H1 (cell line): ENCODE data around the gene RFFL. TPM values are rescaled to one million over a fixed set of nuclear protein-coding genes. Genes with fewer than 3 reads are reported as not detected.
"Not testable (repeated sequence)": the region's sequence is repeated elsewhere in the genome, so short reads cannot be mapped to it uniquely, and the experiment has no call there.

Experiments used
- CTCF ChIA-PET: fragments of 300-600 bp; sonication (Branson Sonifier 250); formaldehyde crosslinking; loops from one replicate; lab custom pipeline; 2021; ENCODE audit not compliant: partially characterized antibody; lab: Charles Lee
- POLR2A ChIA-PET: fragments of 300-600 bp; sonication (Branson Sonifier 250); formaldehyde crosslinking; loops from one replicate; lab custom pipeline; 2021; ENCODE audit warnings: inconsistent platforms; ENCODE audit not compliant: partially characterized antibody; lab: Charles Lee
- DNase-seq, 2 experiments: peaks; one replicate each; pipeline versions ENCODE4 v3.0.0 to v3.0.0-alpha.2; 2010 to 2022; ENCODE audit warnings: low spot score in 2 of 2, low read depth in 1 of 2, mixed read lengths in 1 of 2
- FAIRE-seq: peaks from 2 replicates; lab custom pipeline; 2011; peaks lifted over from hg19 to GRCh38; lab: Jason Lieb, UNC
- H2AFZ ChIP-seq: 2 replicates; pipeline ENCODE4 v1.8.1; 2012; ENCODE audit warnings: low read length, inconsistent platforms
- H2AK5ac ChIP-seq: 2 replicates; pipeline ENCODE4 v1.6.1; 2013; ENCODE audit warnings: low read depth, low read length
- H2BK120ac ChIP-seq: replicated peaks from 2 replicates; pipeline ENCODE3; 2013; ENCODE audit warnings: low read depth, low read length, inconsistent platforms
- H2BK12ac ChIP-seq: 2 replicates; pipeline ENCODE4 v1.6.1; 2013; ENCODE audit warnings: low read depth, low read length
- H2BK15ac ChIP-seq: 2 replicates; pipeline ENCODE4 v1.6.1; 2013; ENCODE audit warnings: low read length
- H2BK20ac ChIP-seq: 2 replicates; pipeline ENCODE4 v1.6.1; 2013; ENCODE audit warnings: low read length
- H2BK5ac ChIP-seq: 2 replicates; pipeline ENCODE4 v1.6.1; 2013; ENCODE audit warnings: low read depth, low read length
- H3K14ac ChIP-seq: 2 replicates; pipeline ENCODE4 v1.6.1; 2013; ENCODE audit warnings: inconsistent platforms; ENCODE audit not compliant: insufficient read length
- H3K18ac ChIP-seq: 2 replicates; pipeline ENCODE4 v1.6.1; 2013; ENCODE audit warnings: low read length; ENCODE audit errors: extremely low read depth
- H3K23ac ChIP-seq: 2 replicates; pipeline ENCODE4 v1.6.1; 2013; ENCODE audit warnings: inconsistent platforms; ENCODE audit not compliant: insufficient read length
- H3K23me2 ChIP-seq: 2 replicates; pipeline ENCODE4 v1.6.1; 2013; ENCODE audit warnings: low read depth, low read length
- H3K27ac ChIP-seq: 2 replicates; pipeline ENCODE4 v1.6.1; 2011; ENCODE audit warnings: low read depth, low read length, inconsistent platforms
- H3K27me3 ChIP-seq, 4 experiments: replicated peaks in 1 of 4; 1 replicate in 1 of 4; 2 replicates in 3 of 4; pipeline versions ENCODE4 v1.6.1 to v1.8.1; 2011 to 2013; ENCODE audit warnings: low read length in 3 of 4, mild to moderate bottlenecking in 3 of 4, inconsistent platforms in 2 of 4, mixed read lengths in 2 of 4, moderate library complexity in 1 of 4; ENCODE audit not compliant: control insufficient read depth in 3 of 4, insufficient read depth in 3 of 4; ENCODE audit errors: extremely low read depth in 1 of 4
- H3K36me3 ChIP-seq, 4 experiments: 2 replicates each; pipeline versions ENCODE4 v1.6.1 to v1.8.1; 2011 to 2013; ENCODE audit warnings: mild to moderate bottlenecking in 4 of 4, low read length in 3 of 4, moderate library complexity in 2 of 4, control low read depth in 1 of 4, inconsistent platforms in 1 of 4; ENCODE audit not compliant: insufficient read depth in 4 of 4, control insufficient read depth in 2 of 4
- H3K4ac ChIP-seq: replicated peaks from 2 replicates; pipeline ENCODE3; 2013; ENCODE audit warnings: low read length, low read depth, mixed read lengths, inconsistent platforms; ENCODE audit not compliant: insufficient read length
- H3K4me1 ChIP-seq, 4 experiments: replicated peaks in 1 of 4; 1 replicate in 1 of 4; 2 replicates in 3 of 4; pipeline versions ENCODE4 v1.6.1 to v1.8.1; 2011 to 2013; ENCODE audit warnings: low read length in 3 of 4, inconsistent platforms in 2 of 4, mixed read lengths in 1 of 4; ENCODE audit not compliant: insufficient read depth in 4 of 4, control insufficient read depth in 3 of 4
- H3K4me2 ChIP-seq, 2 experiments: 2 replicates each; pipeline versions ENCODE4 v1.6.1 to v1.8.1; 2011 to 2013; ENCODE audit warnings: low read depth in 2 of 2, low read length in 2 of 2, control low read depth in 1 of 2, inconsistent platforms in 1 of 2, mild to moderate bottlenecking in 1 of 2; ENCODE audit not compliant: insufficient read depth in 1 of 2
- H3K4me3 ChIP-seq, 4 experiments: fragments of 200-600, 300-600 bp in 1 of 4; sonication (generic), shearing (Covaris generic), sonication (Bioruptor Twin) in 1 of 4; 2 replicates each; pipeline versions ENCODE4 v1.5.1 to v1.8.1; 2011 to 2016; ENCODE audit warnings: low read length in 4 of 4, low read depth in 3 of 4, control low read depth in 2 of 4, inconsistent platforms in 2 of 4, mild to moderate bottlenecking in 2 of 4, mixed read lengths in 1 of 4, moderate library complexity in 1 of 4; ENCODE audit not compliant: insufficient read depth in 2 of 4; ENCODE audit errors: extremely low read depth in 1 of 4
- H3K56ac ChIP-seq: replicated peaks from 2 replicates; pipeline ENCODE3; 2013; ENCODE audit warnings: low read depth, mild to moderate bottlenecking, mixed read lengths, low read length, inconsistent platforms; ENCODE audit not compliant: insufficient read length
- H3K79me1 ChIP-seq: 2 replicates; pipeline ENCODE4 v1.6.1; 2013; ENCODE audit warnings: low read depth, low read length, control low read depth
- H3K79me2 ChIP-seq, 2 experiments: 2 replicates each; pipeline versions ENCODE4 v1.6.1 to v1.8.1; 2012 to 2013; ENCODE audit warnings: low read length in 2 of 2, mild to moderate bottlenecking in 2 of 2, inconsistent platforms in 1 of 2; ENCODE audit not compliant: insufficient read depth in 2 of 2, control insufficient read depth in 1 of 2
- H3K9ac ChIP-seq, 4 experiments: replicated peaks in 1 of 4; 1 replicate in 1 of 4; 2 replicates in 3 of 4; pipeline versions ENCODE4 v1.6.1 to v1.8.1; 2011 to 2013; ENCODE audit warnings: low read depth in 3 of 4, low read length in 3 of 4, control low read depth in 2 of 4, mild to moderate bottlenecking in 2 of 4, moderate library complexity in 2 of 4, inconsistent platforms in 1 of 4; ENCODE audit errors: extremely low read depth in 1 of 4
- H3K9me3 ChIP-seq, 2 experiments: 2 replicates each; pipeline versions ENCODE4 v1.6.1 to v1.8.1; 2012 to 2013; ENCODE audit warnings: mild to moderate bottlenecking in 2 of 2, moderate library complexity in 2 of 2, control low read depth in 1 of 2, inconsistent platforms in 1 of 2, low read depth in 1 of 2, low read length in 1 of 2, mixed read lengths in 1 of 2; ENCODE audit not compliant: insufficient read depth in 2 of 2
- H4K20me1 ChIP-seq, 2 experiments: replicated peaks in 1 of 2; 2 replicates each; pipeline versions ENCODE3 to v1.8.1; 2011 to 2013; ENCODE audit warnings: inconsistent platforms in 2 of 2, low read length in 2 of 2, mild to moderate bottlenecking in 1 of 2; ENCODE audit not compliant: insufficient read depth in 2 of 2, control insufficient read depth in 1 of 2
- H4K5ac ChIP-seq: 2 replicates; pipeline ENCODE4 v1.6.1; 2013; ENCODE audit warnings: low read length, low read depth, mixed read lengths, inconsistent platforms; ENCODE audit not compliant: insufficient read length
- H4K8ac ChIP-seq: 2 replicates; pipeline ENCODE4 v1.8.0; 2013; ENCODE audit warnings: mild to moderate bottlenecking, moderate library complexity, low read length, inconsistent platforms; ENCODE audit not compliant: insufficient read depth; ENCODE audit errors: extremely low read depth
- H4K91ac ChIP-seq: replicated peaks from 2 replicates; pipeline ENCODE3; 2013; ENCODE audit warnings: low read length, mixed read lengths, inconsistent platforms; ENCODE audit not compliant: insufficient read length
- CHD1 ChIP-seq: IDR thresholded peaks from 2 replicates; pipeline ENCODE4 v1.6.1; 2012; ENCODE audit warnings: low read depth, low read length, improper control_type of control experiment
- WGBS, 2 experiments: shearing (Covaris generic) in 1 of 2; methylation state at CpG; one replicate each; pipeline versions ENCODE4 v1.1.6 to v1.1.7; 2013 to 2015; ENCODE audit warnings: low lambda C conversion rate in 2 of 2, mixed read lengths in 2 of 2, inconsistent platforms in 1 of 2, low coverage in 1 of 2, missing lambda C conversion rate in 1 of 2; ENCODE audit not compliant: insufficient replicate concordance in 2 of 2, insufficient coverage in 1 of 2, insufficient read length in 1 of 2; ENCODE audit errors: extremely low coverage in 1 of 2, missing lambda C conversion rate in 1 of 2; 5-methylcytosine and 5-hydroxymethylcytosine counted together
- polyA plus RNA-seq, 7 experiments: library from polyadenylated mRNA; depleted of rRNA in 3 of 7; stranded (reverse) in 5 of 7; unstranded in 2 of 7; fragments of >200 nt in 5 of 7; fragments of 200-250 nt in 2 of 7; gene quantifications; 1 replicate in 5 of 7; 2 replicates in 1 of 7; 4 replicates in 1 of 7; pipeline versions ENCODE4 v1.2.1 to v1.2.3, GENCODE V29; 2011 to 2013; ENCODE audit warnings: missing spikeins in 2 of 7, mixed read lengths in 2 of 7
- total RNA-seq: library from RNA; stranded (reverse); fragmentation: NEBNext Ultra II Directional; extraction: Animal tissue kit (Norgen Biotek cat#: 25700); gene quantifications from 2 replicates; pipeline ENCODE4 v1.2.1, GENCODE V29; 2021

The RFFL gene
- total and polyA plus RNA-seq, 2 of the 8 experiments (the other 6 are each of a cell fraction or from before 2014, with no cell fraction given) = 14.0 to 24.5 TPM

DNA sequence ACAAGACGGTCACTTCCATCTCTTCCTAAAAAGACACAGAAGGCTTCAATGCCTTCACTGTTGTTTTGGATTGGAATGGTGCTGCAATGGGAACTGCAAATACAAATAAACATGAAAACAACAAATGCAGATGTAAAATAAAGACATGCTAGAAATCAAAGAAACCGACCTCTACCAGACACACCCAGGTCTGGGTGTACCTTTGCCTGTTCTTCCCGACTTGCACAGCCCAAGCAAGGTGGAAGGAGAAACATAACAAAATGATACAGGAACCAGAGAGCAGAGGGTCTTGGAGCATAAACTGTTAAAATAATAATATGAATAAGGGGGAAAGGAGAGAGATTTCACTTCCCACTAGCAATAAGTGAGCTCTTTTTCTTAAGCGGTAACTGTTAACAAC lies 17.3 kb downstream of the RFFL start:
- CTCF ChIA-PET = no interaction called here
- Histone ChIP-seq H2BK20ac (no peak overlapping the region), H3K4me2 (no peak overlapping the region), H3K79me1 (no peaks in the 10 kb centered on the region), H3K18ac (no peak overlapping the region), H4K91ac (no peak overlapping the region), H3K4me1 (no peaks in the 10 kb centered on the region), H3K9ac (no peak overlapping the region), H3K79me2 (no peaks in the 10 kb centered on the region), H4K8ac (no peak overlapping the region), H2AFZ (no peak overlapping the region)
- no peak for DNase-seq
- TF ChIP-seq CHD1 = no peak
- TF ChIP-seq, all 59 proteins: peak for 0
- Histone ChIP-seq H3K23ac (no peak overlapping the region), H2AK5ac (no peak overlapping the region), H3K14ac (no peak overlapping the region), H3K27ac (no peak overlapping the region), H3K4me3 (no peak overlapping the region), H3K4ac (no peak overlapping the region), H2BK120ac (no peak overlapping the region), H2BK15ac (no peak overlapping the region), H3K9me3 (no peaks in the 10 kb centered on the region), H3K56ac (no peak overlapping the region), H4K5ac (no peak overlapping the region), H3K27me3 (no peaks in the 10 kb centered on the region), H2BK12ac (no peak overlapping the region), H2BK5ac (no peak overlapping the region), H4K20me1 (peaks cover 0 to 2% of the 10 kb centered on the region in 2 experiments), H3K36me3 (no peaks in the 10 kb centered on the region), H3K23me2 (no peaks in the 10 kb centered on the region; the same call in 1 of the 2 replicates)
- POLR2A ChIA-PET = interaction anchor here (1.4 kb wide), 1 partner anchor 17 kb away, joined by 4 read pairs; no protein-coding TSS in a partner anchor
- no peak for FAIRE-seq
- 94% methylated on average over 4 of the region's 4 CpGs; no CpG with 5 or more reads in 1 of the 2 experiments for WGBS, 2 experiments

DNA sequence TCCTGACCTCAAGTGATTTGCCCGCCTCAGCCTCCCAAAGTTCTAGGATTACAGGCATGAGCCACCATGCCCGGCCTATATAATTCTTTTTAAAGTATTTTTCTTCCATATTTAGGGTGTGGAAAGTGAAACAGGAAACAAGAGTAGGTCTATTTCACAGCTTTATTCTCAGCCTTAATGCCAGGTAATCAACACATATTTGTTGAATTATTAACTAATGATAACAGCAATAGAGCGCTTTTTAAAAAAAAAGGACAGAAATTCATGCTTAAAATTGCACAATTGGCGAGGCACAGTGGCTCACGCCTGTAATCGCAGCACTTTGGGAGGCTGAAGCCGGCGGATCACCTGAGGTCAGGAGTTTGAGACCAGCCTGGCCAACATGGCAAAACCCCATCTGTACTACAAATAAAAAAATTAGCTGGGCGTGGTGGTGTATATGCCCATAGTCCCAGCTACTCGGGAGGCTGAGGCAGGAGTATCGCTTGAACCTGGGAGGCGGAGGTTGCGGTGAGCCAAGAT lies 18.0 kb downstream of the RFFL start:
- H4K8ac ChIP-seq, H3K36me3 ChIP-seq, H3K23me2 ChIP-seq, H3K4me1 ChIP-seq, H3K27me3 ChIP-seq, H3K56ac ChIP-seq, H3K79me1 ChIP-seq, H2BK120ac ChIP-seq, H3K79me2 ChIP-seq, H2AK5ac ChIP-seq, H3K9ac ChIP-seq, H2BK20ac ChIP-seq, H3K9me3 ChIP-seq, H4K91ac ChIP-seq, H3K23ac ChIP-seq, H2AFZ ChIP-seq, H2BK15ac ChIP-seq, H3K4me2 ChIP-seq, H2BK5ac ChIP-seq, H3K4me3 ChIP-seq, CTCF ChIA-PET, H4K20me1 ChIP-seq, DNase-seq, H2BK12ac ChIP-seq, H3K4ac ChIP-seq, H4K5ac ChIP-seq, H3K18ac ChIP-seq, H3K27ac ChIP-seq, H3K14ac ChIP-seq, FAIRE-seq: not testable (repeated sequence)
- POLR2A ChIA-PET = interaction anchor here (1.4 to 2.0 kb wide), 2 partner anchors 17 to 18 kb away, joined by 4 to 9 read pairs; partner anchors contain the start of gene RFFL
- WGBS, 2 experiments = 91% methylated on average over 13 of the region's 13 CpGs; no CpG with 5 or more reads in 1 of the 2 experiments
